ENCODE data around the gene ULK3. TPM values are rescaled to one million over a fixed set of nuclear protein-coding genes. Genes with fewer than 3 reads are reported as not detected.

ULK3 gene
- total and polyA plus RNA-seq, 10 of the 15 experiments (the other 5 are each of a cell fraction or from before 2014, with no cell fraction given) = 0.64 to 38.8 (median 27.1) TPM

DNA sequence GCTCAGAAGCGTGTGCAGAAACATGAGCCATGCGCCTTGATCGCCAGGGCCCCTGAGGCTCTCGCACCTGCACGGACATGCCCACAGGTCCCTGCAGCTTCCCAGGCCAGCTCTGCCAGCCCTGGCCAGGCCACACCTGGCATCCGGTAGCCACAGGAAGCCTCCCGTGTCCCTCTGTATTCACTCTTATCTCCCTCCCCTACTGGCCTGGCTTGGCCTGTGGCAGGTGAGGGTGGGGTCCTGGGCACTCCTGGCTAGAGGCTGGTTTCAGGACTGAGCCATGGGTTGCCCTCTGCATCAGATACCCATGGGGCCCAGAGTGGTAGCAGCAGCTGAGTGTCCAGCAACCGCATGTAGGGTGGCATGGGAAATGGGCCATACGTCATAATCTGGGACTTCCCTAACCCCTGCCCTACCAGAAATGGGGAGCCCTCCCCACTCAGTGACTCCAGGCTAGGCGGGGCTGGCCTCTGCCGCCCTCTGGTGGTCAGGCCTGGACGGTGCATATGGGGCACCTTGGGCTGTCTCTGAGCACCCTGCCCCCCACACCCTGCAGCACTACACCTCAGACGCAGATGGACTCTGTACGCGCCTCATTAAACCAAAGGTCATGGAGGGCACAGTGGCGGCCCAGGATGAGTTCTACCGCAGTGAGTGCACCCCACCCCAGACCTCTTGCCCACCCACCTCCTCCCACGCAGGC lies 42.9 kb downstream of the ULK3 start (continued):
- no peak for TF ChIP-seq SIX5 (IDR thresholded peaks at IDR 0.05; ENCODE audit: low read depth, low read length, severe bottlenecking)
- no peak for TF ChIP-seq ATF3 (IDR thresholded peaks at IDR 0.05; ENCODE audit: borderline replicate concordance, extremely low read depth, low read depth, low read length)
- TF ChIP-seq EP300 (IDR thresholded peaks at IDR 0.05; ENCODE audit: borderline replicate concordance in 1 of 2, control insufficient read depth in 1 of 2, low read depth in 2 of 2, low read length in 2 of 2) = 0 out of 4 replicates have a peak, but pooled peaks of 1 of the 2 experiments have one; percentile 60
- no peak for TF ChIP-seq E2F4 (IDR thresholded peaks at IDR 0.05; ENCODE audit: low read depth, low read length)
- TF ChIP-seq NFYB (IDR thresholded peaks at IDR 0.05; ENCODE audit: insufficient read depth, low read depth, low read length) = no peak
- peak; percentile 84 for TF ChIP-seq CREB1 (IDR thresholded peaks at IDR 0.05; ENCODE audit: low read depth)
- no peak for TF ChIP-seq ASH2L (IDR thresholded peaks at IDR 0.05; ENCODE audit: borderline replicate concordance, low read depth)
- 0 out of 2 replicates have a peak, but pooled peaks have one; percentile 11 for TF ChIP-seq PAX5 (IDR thresholded peaks at IDR 0.05; ENCODE audit: borderline replicate concordance, low read depth, low read length)
- no peak for TF ChIP-seq E2F8 (IDR thresholded peaks at IDR 0.05; ENCODE audit: low read depth, partially characterized antibody)
- TF ChIP-seq, protein P1, sequence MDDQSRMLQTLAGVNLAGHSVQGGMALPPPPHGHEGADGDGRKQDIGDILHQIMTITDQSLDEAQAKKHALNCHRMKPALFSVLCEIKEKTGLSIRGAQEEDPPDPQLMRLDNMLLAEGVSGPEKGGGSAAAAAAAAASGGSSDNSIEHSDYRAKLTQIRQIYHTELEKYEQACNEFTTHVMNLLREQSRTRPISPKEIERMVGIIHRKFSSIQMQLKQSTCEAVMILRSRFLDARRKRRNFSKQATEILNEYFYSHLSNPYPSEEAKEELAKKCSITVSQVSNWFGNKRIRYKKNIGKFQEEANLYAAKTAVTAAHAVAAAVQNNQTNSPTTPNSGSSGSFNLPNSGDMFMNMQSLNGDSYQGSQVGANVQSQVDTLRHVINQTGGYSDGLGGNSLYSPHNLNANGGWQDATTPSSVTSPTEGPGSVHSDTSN (IDR thresholded peaks at IDR 0.05; ENCODE audit: insufficient replicate concordance, low read depth, low read length) = no peak
- TF ChIP-seq BACH1 (IDR thresholded peaks at IDR 0.05; ENCODE audit: borderline replicate concordance) = peak; percentile 77
- TF ChIP-seq HDGF (IDR thresholded peaks at IDR 0.05) = peak; percentile 96
- TF ChIP-seq, protein P2, sequence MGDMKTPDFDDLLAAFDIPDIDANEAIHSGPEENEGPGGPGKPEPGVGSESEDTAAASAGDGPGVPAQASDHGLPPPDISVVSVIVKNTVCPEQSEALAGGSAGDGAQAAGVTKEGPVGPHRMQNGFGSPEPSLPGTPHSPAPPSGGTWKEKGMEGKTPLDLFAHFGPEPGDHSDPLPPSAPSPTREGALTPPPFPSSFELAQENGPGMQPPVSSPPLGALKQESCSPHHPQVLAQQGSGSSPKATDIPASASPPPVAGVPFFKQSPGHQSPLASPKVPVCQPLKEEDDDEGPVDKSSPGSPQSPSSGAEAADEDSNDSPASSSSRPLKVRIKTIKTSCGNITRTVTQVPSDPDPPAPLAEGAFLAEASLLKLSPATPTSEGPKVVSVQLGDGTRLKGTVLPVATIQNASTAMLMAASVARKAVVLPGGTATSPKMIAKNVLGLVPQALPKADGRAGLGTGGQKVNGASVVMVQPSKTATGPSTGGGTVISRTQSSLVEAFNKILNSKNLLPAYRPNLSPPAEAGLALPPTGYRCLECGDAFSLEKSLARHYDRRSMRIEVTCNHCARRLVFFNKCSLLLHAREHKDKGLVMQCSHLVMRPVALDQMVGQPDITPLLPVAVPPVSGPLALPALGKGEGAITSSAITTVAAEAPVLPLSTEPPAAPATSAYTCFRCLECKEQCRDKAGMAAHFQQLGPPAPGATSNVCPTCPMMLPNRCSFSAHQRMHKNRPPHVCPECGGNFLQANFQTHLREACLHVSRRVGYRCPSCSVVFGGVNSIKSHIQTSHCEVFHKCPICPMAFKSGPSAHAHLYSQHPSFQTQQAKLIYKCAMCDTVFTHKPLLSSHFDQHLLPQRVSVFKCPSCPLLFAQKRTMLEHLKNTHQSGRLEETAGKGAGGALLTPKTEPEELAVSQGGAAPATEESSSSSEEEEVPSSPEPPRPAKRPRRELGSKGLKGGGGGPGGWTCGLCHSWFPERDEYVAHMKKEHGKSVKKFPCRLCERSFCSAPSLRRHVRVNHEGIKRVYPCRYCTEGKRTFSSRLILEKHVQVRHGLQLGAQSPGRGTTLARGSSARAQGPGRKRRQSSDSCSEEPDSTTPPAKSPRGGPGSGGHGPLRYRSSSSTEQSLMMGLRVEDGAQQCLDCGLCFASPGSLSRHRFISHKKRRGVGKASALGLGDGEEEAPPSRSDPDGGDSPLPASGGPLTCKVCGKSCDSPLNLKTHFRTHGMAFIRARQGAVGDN (IDR thresholded peaks at IDR 0.05) = peak; percentile 93
- peak; percentile 55 for TF ChIP-seq MTA2 (IDR thresholded peaks at IDR 0.05; ENCODE audit: low read depth)
- no peak for TF ChIP-seq BCL11A (IDR thresholded peaks at IDR 0.05; ENCODE audit: low read depth, low read length)
- 0 out of 4 replicates have a peak, but pooled peaks of 1 of the 2 experiments have one; percentile 35 for TF ChIP-seq SRF (IDR thresholded peaks at IDR 0.05; ENCODE audit: low read depth in 2 of 2, low read length in 2 of 2)
- no peak for TF ChIP-seq KAT2A (conservative IDR thresholded peaks at IDR 0.05; ENCODE audit: control insufficient read depth, low read depth, low read length)
- no peak for TF ChIP-seq YBX1 (IDR thresholded peaks at IDR 0.05)

Measured in GM12878 (cell line).